Erythroblast (primary cell): ENCODE data around the gene MGAT5B.

Source experiments
- GATA1 ChIP-seq: IDR thresholded peaks from 2 replicates; pipeline ENCODE4 v1.6.1; 2011; ENCODE audit warnings: low read depth, mild to moderate bottlenecking, control low read depth, low read length, moderate library complexity
- POLR2A ChIP-seq: IDR thresholded peaks from 2 replicates; pipeline ENCODE4 v1.6.1; 2011; ENCODE audit warnings: mild to moderate bottlenecking, low read length

DNA sequence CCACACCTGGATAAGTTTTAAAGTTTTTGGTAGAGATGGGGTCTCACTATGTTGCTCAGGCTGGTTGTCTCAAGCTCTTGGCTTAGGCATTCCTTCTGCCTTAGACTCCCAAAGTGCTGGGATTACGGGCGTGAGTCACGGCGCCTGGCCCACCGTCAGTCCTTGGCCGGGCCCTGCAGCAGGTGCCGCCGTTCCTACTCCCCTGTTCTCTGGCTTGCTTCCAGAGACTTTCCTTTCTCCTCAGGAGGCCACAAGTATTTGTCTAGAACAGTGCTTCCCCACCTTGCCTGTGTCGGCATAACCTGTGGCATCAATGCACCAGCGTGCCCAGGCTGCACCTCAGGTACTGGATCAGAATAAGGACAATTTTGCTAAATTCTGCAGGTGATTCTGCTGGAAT, 3.0 kb upstream of the MGAT5B start:
- TF ChIP-seq POLR2A = no peak
- no peak for TF ChIP-seq GATA1
